ENCODE results near the gene RYR3.

Gene RYR3

DNA sequence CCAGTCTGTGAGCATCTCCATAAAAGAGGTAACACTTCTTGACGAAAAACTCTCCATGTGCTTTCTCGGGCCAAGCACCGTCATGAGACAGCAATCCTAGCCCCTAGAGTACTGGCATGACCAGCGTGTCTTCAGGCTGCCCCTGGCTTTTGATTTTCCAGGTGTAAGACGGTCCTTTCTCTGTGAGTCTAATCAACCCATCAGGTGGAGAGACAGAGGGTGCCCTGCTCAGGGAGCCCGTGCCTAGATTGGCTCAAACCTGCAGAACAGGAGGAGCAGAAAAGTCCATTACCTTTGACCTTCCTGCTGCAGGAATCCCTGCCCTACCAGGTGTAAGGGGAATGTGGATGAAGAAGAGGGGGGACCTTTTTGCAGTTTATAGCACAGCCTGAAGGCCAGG lies 548.1 kb downstream of the RYR3 start:
- Histone ChIP-seq H3K23ac (ENCODE audit: low read length in 2 of 2) (no peak overlapping the region), H3K14ac (ENCODE audit: low read length in 2 of 2) (no peak overlapping the region), H3K4me2 (ENCODE audit: low read length, poor library complexity, severe bottlenecking) (no peak overlapping the region), H3K4me1 (ENCODE audit: control insufficient read depth, insufficient read depth, low read depth, low read length) (peaks cover 1% of the 10 kb centered on the region), H2BK12ac (ENCODE audit: low read length in 2 of 2) (no peak overlapping the region), H3K27me3 (ENCODE audit: control insufficient read depth in 1 of 2, insufficient read depth in 1 of 2, low read length in 2 of 2) (no peaks in the 10 kb centered on the region), H2AK5ac (ENCODE audit: low read length, severe bottlenecking) (no peak overlapping the region), H3K18ac (ENCODE audit: low read depth in 1 of 2, low read length in 2 of 2) (no peak overlapping the region), H3K9ac (ENCODE audit: low read length) (no peak overlapping the region), H3K79me1 (replicated peaks; ENCODE audit: low read length, poor library complexity, severe bottlenecking) (peaks cover 2% of the 10 kb centered on the region), H2AFZ (ENCODE audit: low read depth, low read length) (no peak overlapping the region), H4K8ac (ENCODE audit: low read length) (no peak overlapping the region), H4K91ac (ENCODE audit: low read length) (no peak overlapping the region), H2BK5ac (ENCODE audit: low read depth, low read length, poor library complexity, severe bottlenecking) (no peak overlapping the region), H3K36me3 (ENCODE audit: control insufficient read depth in 1 of 2, insufficient read depth in 2 of 2, low read depth in 1 of 2, low read length in 2 of 2) (peaks cover 22 to 24% of the 10 kb centered on the region in 2 experiments), H2BK15ac (ENCODE audit: low read depth, poor library complexity, severe bottlenecking) (no peak overlapping the region), H3K4ac (ENCODE audit: low read depth in 1 of 2, low read length in 2 of 2) (no peak overlapping the region), H3K4me3 (ENCODE audit: insufficient read depth in 1 of 2, low read depth in 1 of 2, low read length in 2 of 2) (no peak overlapping the region), H2BK120ac (ENCODE audit: low read depth, low read length) (no peak overlapping the region), H3K27ac (ENCODE audit: low read length, poor library complexity, severe bottlenecking) (no peak overlapping the region), H3K9me3 (ENCODE audit: control insufficient read depth, low read length) (no peaks in the 10 kb centered on the region)
- 97% methylated on average over 6 of the region's 6 CpGs for WGBS
- DNase-seq, result no peak

DNA sequence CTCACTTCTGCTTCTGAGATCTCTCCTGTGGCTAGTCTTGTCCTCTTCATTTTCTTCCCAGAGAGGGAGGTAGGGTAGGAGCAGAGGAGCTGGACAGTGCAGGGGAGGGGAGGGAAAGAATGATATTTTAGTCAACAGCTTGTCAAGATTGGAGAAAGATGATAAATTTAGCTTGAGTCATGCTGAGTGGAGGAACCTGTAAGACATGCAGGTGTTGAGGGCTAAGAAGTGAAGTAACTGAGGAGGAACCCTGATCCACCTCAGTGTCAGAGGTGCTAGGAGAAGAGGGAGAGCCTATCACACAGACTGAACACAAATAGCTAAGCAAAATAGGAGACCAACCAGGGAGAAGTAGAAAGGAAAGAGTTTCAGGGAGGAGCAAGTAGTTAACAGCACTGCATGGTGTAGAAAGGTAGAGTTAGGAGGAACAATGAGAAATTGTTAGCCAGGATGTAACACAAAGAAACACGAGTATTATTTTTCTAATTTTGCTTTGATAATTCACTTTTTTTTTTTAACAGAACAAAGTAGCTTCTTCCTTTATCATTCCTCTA lies 549.3 kb downstream of the RYR3 start:
- DNase-seq, result no peak
- Histone ChIP-seq H3K9me3 (ENCODE audit: control insufficient read depth, low read length) (no peaks in the 10 kb centered on the region), H2BK120ac (ENCODE audit: low read depth, low read length) (no peak overlapping the region), H2AFZ (ENCODE audit: low read depth, low read length) (no peak overlapping the region), H3K4me2 (ENCODE audit: low read length, poor library complexity, severe bottlenecking) (no peak overlapping the region), H3K18ac (ENCODE audit: low read depth in 1 of 2, low read length in 2 of 2) (no peak overlapping the region), H3K27ac (ENCODE audit: low read length, poor library complexity, severe bottlenecking) (no peak overlapping the region), H2BK15ac (ENCODE audit: low read depth, poor library complexity, severe bottlenecking) (no peak overlapping the region), H3K27me3 (ENCODE audit: control insufficient read depth in 1 of 2, insufficient read depth in 1 of 2, low read length in 2 of 2) (no peaks in the 10 kb centered on the region), H4K8ac (ENCODE audit: low read length) (no peak overlapping the region), H3K9ac (ENCODE audit: low read length) (no peak overlapping the region), H3K4ac (ENCODE audit: low read depth in 1 of 2, low read length in 2 of 2) (no peak overlapping the region), H4K91ac (ENCODE audit: low read length) (no peak overlapping the region), H3K14ac (ENCODE audit: low read length in 2 of 2) (no peak overlapping the region), H3K23ac (ENCODE audit: low read length in 2 of 2) (no peak overlapping the region), H3K4me3 (ENCODE audit: insufficient read depth in 1 of 2, low read depth in 1 of 2, low read length in 2 of 2) (no peak overlapping the region), H2BK12ac (ENCODE audit: low read length in 2 of 2) (no peak overlapping the region), H2AK5ac (ENCODE audit: low read length, severe bottlenecking) (no peak overlapping the region), H3K4me1 (ENCODE audit: control insufficient read depth, insufficient read depth, low read depth, low read length) (peaks cover 1% of the 10 kb centered on the region), H3K36me3 (ENCODE audit: control insufficient read depth in 1 of 2, insufficient read depth in 2 of 2, low read depth in 1 of 2, low read length in 2 of 2) (peaks cover 24 to 32% of the 10 kb centered on the region in 2 experiments), H3K79me1 (replicated peaks; ENCODE audit: low read length, poor library complexity, severe bottlenecking) (peaks cover 2% of the 10 kb centered on the region), H2BK5ac (ENCODE audit: low read depth, low read length, poor library complexity, severe bottlenecking) (no peak overlapping the region)
- WGBS, result 80% methylated on average over 1 of the region's 1 CpG

DNA sequence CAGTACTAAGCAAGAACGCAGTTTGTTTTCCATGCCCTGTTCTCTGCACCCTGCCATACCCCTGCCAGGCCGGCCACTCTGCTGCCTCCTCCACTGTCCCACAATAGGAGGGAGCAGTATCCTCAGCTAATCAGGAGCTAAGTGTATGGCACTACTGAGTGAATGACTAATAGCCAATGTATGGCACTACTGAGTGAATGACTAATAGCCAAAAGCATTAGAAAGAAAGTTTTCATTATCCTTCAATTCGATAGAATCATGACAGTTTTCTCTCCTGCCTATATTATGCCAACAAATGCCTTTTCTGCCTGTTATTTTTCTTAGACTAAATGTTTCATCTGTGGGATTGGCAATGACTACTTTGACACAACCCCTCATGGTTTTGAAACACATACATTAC lies 550.0 kb downstream of the RYR3 start:
- H3K27me3 ChIP-seq (ENCODE audit: control insufficient read depth in 1 of 2, insufficient read depth in 1 of 2, low read length in 2 of 2), result no peaks in the 10 kb centered on the region
- no peak overlapping the region for H3K14ac ChIP-seq (ENCODE audit: low read length in 2 of 2)
- H2BK5ac ChIP-seq (ENCODE audit: low read depth, low read length, poor library complexity, severe bottlenecking), result no peak overlapping the region
- peak overlapping the region; percentile 15 for H3K27ac ChIP-seq (ENCODE audit: low read length, poor library complexity, severe bottlenecking)
- peaks cover 23 to 32% of the 10 kb centered on the region in 2 experiments for H3K36me3 ChIP-seq (ENCODE audit: control insufficient read depth in 1 of 2, insufficient read depth in 2 of 2, low read depth in 1 of 2, low read length in 2 of 2)
- H3K4me3 ChIP-seq (ENCODE audit: insufficient read depth in 1 of 2, low read depth in 1 of 2, low read length in 2 of 2), result no peak overlapping the region
- H2BK12ac ChIP-seq (ENCODE audit: low read length in 2 of 2), result no peak overlapping the region
- H2BK120ac ChIP-seq (ENCODE audit: low read depth, low read length), result no peak overlapping the region
- peak; percentile 71 for DNase-seq
- H3K79me1 ChIP-seq (replicated peaks; ENCODE audit: low read length, poor library complexity, severe bottlenecking), result peaks cover 2% of the 10 kb centered on the region
- peaks cover 1% of the 10 kb centered on the region for H3K4me1 ChIP-seq (ENCODE audit: control insufficient read depth, insufficient read depth, low read depth, low read length)
- H3K23ac ChIP-seq (ENCODE audit: low read length in 2 of 2), result no peak overlapping the region
- H3K18ac ChIP-seq (ENCODE audit: low read depth in 1 of 2, low read length in 2 of 2), result no peak overlapping the region
- H2BK15ac ChIP-seq (ENCODE audit: low read depth, poor library complexity, severe bottlenecking), result no peak overlapping the region
- WGBS, result 75% methylated on average over 1 of the region's 3 CpGs
- no peak overlapping the region for H4K8ac ChIP-seq (ENCODE audit: low read length)
- no peak overlapping the region for H3K4me2 ChIP-seq (ENCODE audit: low read length, poor library complexity, severe bottlenecking)
- H4K91ac ChIP-seq (ENCODE audit: low read length), result no peak overlapping the region
- no peak overlapping the region for H3K4ac ChIP-seq (ENCODE audit: low read depth in 1 of 2, low read length in 2 of 2)
- H2AK5ac ChIP-seq (ENCODE audit: low read length, severe bottlenecking), result no peak overlapping the region
- no peak overlapping the region for H2AFZ ChIP-seq (ENCODE audit: low read depth, low read length)
- H3K9me3 ChIP-seq (ENCODE audit: control insufficient read depth, low read length), result no peaks in the 10 kb centered on the region
- no peak overlapping the region for H3K9ac ChIP-seq (ENCODE audit: low read length)

DNA sequence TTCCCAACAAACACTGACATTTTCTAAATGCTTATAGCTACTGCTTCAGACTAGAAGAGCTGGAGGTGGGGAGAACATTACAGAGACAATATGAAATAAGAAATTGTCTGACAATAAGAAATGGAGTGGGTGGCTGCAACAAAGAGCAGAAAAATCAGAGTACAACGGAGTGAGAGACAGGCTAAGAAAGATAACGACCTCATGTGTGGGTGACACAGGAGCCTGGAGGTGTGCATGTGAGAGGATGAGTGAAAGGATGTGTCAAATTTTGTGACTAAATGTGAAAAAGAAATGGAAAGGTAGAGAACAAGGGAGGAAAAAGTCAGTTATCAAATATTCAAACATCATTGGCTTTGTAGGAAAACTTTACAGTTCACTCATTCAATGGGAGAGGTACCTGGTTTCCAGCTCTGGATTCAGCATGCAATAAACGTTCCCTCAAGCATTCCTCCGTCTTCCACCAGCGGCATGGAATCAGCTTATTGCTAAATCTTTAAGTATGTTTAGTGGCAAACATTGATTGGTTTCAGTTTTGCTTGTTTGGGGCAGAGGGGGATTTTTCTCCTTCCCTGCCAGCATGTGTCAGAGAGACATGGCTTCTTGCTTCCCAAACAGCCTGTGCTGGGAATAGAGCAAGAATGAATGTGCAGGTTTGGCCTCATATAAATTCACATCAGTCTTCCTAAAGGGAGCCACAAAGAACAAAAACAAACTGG lies 553.8 kb downstream of the RYR3 start:
- H3K4me3 ChIP-seq (ENCODE audit: insufficient read depth in 1 of 2, low read depth in 1 of 2, low read length in 2 of 2), result no peak overlapping the region
- H2BK120ac ChIP-seq (ENCODE audit: low read depth, low read length), result no peak overlapping the region
- no peak overlapping the region for H3K14ac ChIP-seq (ENCODE audit: low read length in 2 of 2)

More for the DNA sequence above, 553.8 kb downstream of the RYR3 start:
- Histone ChIP-seq H2AK5ac (ENCODE audit: low read length, severe bottlenecking) (no peak overlapping the region), H3K9me3 (ENCODE audit: control insufficient read depth, low read length) (no peaks in the 10 kb centered on the region), H2BK15ac (ENCODE audit: low read depth, poor library complexity, severe bottlenecking) (no peak overlapping the region), H4K8ac (ENCODE audit: low read length) (no peak overlapping the region), H3K4me2 (ENCODE audit: low read length, poor library complexity, severe bottlenecking) (no peak overlapping the region), H3K79me1 (replicated peaks; ENCODE audit: low read length, poor library complexity, severe bottlenecking) (peaks cover 2% of the 10 kb centered on the region), H3K4ac (ENCODE audit: low read depth in 1 of 2, low read length in 2 of 2) (no peak overlapping the region), H3K18ac (ENCODE audit: low read depth in 1 of 2, low read length in 2 of 2) (no peak overlapping the region), H2BK12ac (ENCODE audit: low read length in 2 of 2) (no peak overlapping the region), H2AFZ (ENCODE audit: low read depth, low read length) (no peak overlapping the region), H3K23ac (ENCODE audit: low read length in 2 of 2) (no peak overlapping the region), H3K27me3 (ENCODE audit: control insufficient read depth in 1 of 2, insufficient read depth in 1 of 2, low read length in 2 of 2) (no peaks in the 10 kb centered on the region), H3K9ac (ENCODE audit: low read length) (no peak overlapping the region), H3K4me1 (ENCODE audit: control insufficient read depth, insufficient read depth, low read depth, low read length) (peaks cover 1% of the 10 kb centered on the region), H3K36me3 (ENCODE audit: control insufficient read depth in 1 of 2, insufficient read depth in 2 of 2, low read depth in 1 of 2, low read length in 2 of 2) (peaks cover 3 to 26% of the 10 kb centered on the region in 2 experiments), H3K27ac (ENCODE audit: low read length, poor library complexity, severe bottlenecking) (no peak overlapping the region), H4K91ac (ENCODE audit: low read length) (no peak overlapping the region), H2BK5ac (ENCODE audit: low read depth, low read length, poor library complexity, severe bottlenecking) (no peak overlapping the region)
- WGBS, result 92% methylated on average over 5 of the region's 5 CpGs
- peak; percentile 76 for DNase-seq

Data from mesenchymal stem cell (in vitro differentiated cells and primary cell).